Sciatic nerve (tissue), 2 donors: Measurements from ENCODE around the gene ATP8A2. TPM values are rescaled to one million over a fixed set of nuclear protein-coding genes. Genes with fewer than 3 reads are reported as not detected.

Source experiments
- ATAC-seq: fragments of 200-7000 bp; cut with Tn5 transposase; one replicate; pipeline ENCODE4 v1.9.1; 2020; ENCODE audit warnings: mild to moderate bottlenecking, moderate library complexity
- DNase-seq: peaks from one replicate; pipeline ENCODE4 v3.0.0-alpha.2; 2020; ENCODE audit warnings: low spot score
- intact Hi-C: fragments of 100-400 bp; cut with DNase I; formaldehyde crosslinking; loops from one replicate; pipeline ENCODE4 v1.14.2; 2022
- total RNA-seq: library from RNA; stranded (reverse); fragmentation: NEBNext Ultra II Directional; extraction: Animal tissue kit (Norgen Biotek cat#: 25700); gene quantifications from one replicate; pipeline ENCODE4 v1.2.1, GENCODE V29; 2021
- donor health status: DM: no; HTN: no; CAD: no.
- donor health status: DM: no; HTN: no; CAD: no.

The ATP8A2 gene
- total RNA-seq, 1 donor from 2014 or later, result 1.2 TPM

GRCh38 chr13:25733696-25734435 lies 362.1 kb downstream of the ATP8A2 start:
- no peak for DNase-seq
- no peak for ATAC-seq
- intact Hi-C loops, result no loop called here

GRCh38 chr13:25738342-25739196 lies 366.8 kb downstream of the ATP8A2 start:
- no peak for ATAC-seq
- intact Hi-C loops, result no loop called here

GRCh38 chr13:25739376-25739775 lies 367.6 kb downstream of the ATP8A2 start:
- intact Hi-C loops, result no loop called here
- ATAC-seq, result no peak
- no peak for DNase-seq

More at GRCh38 chr13:25738342-25739196, 366.8 kb downstream of the ATP8A2 start:
- no peak for DNase-seq

- DNase-seq (no peak), ATAC-seq (no peak)
- intact Hi-C loops, result no loop called here
Observed at GRCh38 chr13:25741796-25742195, 370.0 kb downstream of the ATP8A2 start.

GRCh38 chr13:25742220-25742619 lies 370.4 kb downstream of the ATP8A2 start:
- intact Hi-C loops, result no loop called here
- no peak for ATAC-seq
- DNase-seq, result no peak

- no peak for ATAC-seq
- no peak for DNase-seq
- intact Hi-C loops, result no loop called here
Observed at GRCh38 chr13:25743421-25743820, 371.6 kb downstream of the ATP8A2 start.

- ATAC-seq (no peak), DNase-seq (no peak)
- intact Hi-C loops, result no loop called here
Observed at GRCh38 chr13:25744178-25744577, 372.4 kb downstream of the ATP8A2 start.

- DNase-seq (no peak), ATAC-seq (no peak)
- intact Hi-C loops, result no loop called here
Observed at GRCh38 chr13:25746131-25746530, 374.4 kb downstream of the ATP8A2 start.

GRCh38 chr13:25752957-25753551 lies 381.3 kb downstream of the ATP8A2 start:
- DNase-seq, result peak; percentile 65
- ATAC-seq, result peak; percentile 91
- intact Hi-C loops, result no loop called here

- ATAC-seq (no peak), DNase-seq (no peak)
- intact Hi-C loops, result no loop called here
Observed at GRCh38 chr13:25753976-25754375, 382.2 kb downstream of the ATP8A2 start.

GRCh38 chr13:25756251-25756650 lies 384.5 kb downstream of the ATP8A2 start:
- DNase-seq (no peak), ATAC-seq (no peak)
- intact Hi-C loops, result no loop called here

GRCh38 chr13:25756912-25757311 lies 385.1 kb downstream of the ATP8A2 start:
- no peak for DNase-seq
- no peak for ATAC-seq
- intact Hi-C loops, result no loop called here

GRCh38 chr13:25761041-25761440 lies 389.3 kb downstream of the ATP8A2 start:
- ATAC-seq (no peak), DNase-seq (no peak)
- intact Hi-C loops, result loop anchor here (5.0 kb wide), 1 partner anchor 929 kb away; no protein-coding TSS in a partner anchor

GRCh38 chr13:25762281-25762680 lies 390.5 kb downstream of the ATP8A2 start:
- no peak for ATAC-seq
- intact Hi-C loops, result loop anchor here (5.0 kb wide), 1 partner anchor 930 kb away; no protein-coding TSS in a partner anchor
- DNase-seq, result no peak

GRCh38 chr13:25762795-25763377 lies 391.1 kb downstream of the ATP8A2 start:
- DNase-seq, result no peak
- intact Hi-C loops, result loop anchor here (5.0 kb wide), 1 partner anchor 931 kb away; no protein-coding TSS in a partner anchor

GRCh38 chr13:25764378-25764777 lies 392.6 kb downstream of the ATP8A2 start:
- ATAC-seq, result no peak
- intact Hi-C loops, result loop anchor here (5.0 kb wide), 1 partner anchor 932 kb away; no protein-coding TSS in a partner anchor
- no peak for DNase-seq

More at GRCh38 chr13:25762795-25763377, 391.1 kb downstream of the ATP8A2 start:
- ATAC-seq, result no peak

GRCh38 chr13:25765266-25765665 lies 393.5 kb downstream of the ATP8A2 start:
- no peak for ATAC-seq

GRCh38 chr13:25766576-25766975 lies 394.8 kb downstream of the ATP8A2 start:
- DNase-seq (no peak), ATAC-seq (no peak)
- intact Hi-C loops, result no loop called here

More at GRCh38 chr13:25765266-25765665, 393.5 kb downstream of the ATP8A2 start:
- intact Hi-C loops, result no loop called here
- DNase-seq, result no peak

- DNase-seq (no peak), ATAC-seq (no peak)
- intact Hi-C loops, result no loop called here
Observed at GRCh38 chr13:25766991-25767390, 395.2 kb downstream of the ATP8A2 start.
